ENCODE measurements around the gene SLC25A23.

SLC25A23 gene

GRCh38 chr19:6423499-6424194 lies 35.9 kb downstream of the SLC25A23 start:
- DNase-seq (ENCODE audit: low read depth): peak; percentile 66
- TF ChIP-seq CTCF (conservative IDR thresholded peaks at IDR 0.05; ENCODE audit: low read depth, low read length): no peak
- peak overlapping the region; percentile 85 for H3K4me3 ChIP-seq (ENCODE audit: low read depth, low read length)

- DNase-seq (ENCODE audit: low read depth): no peak
- H3K4me3 ChIP-seq (ENCODE audit: low read depth, low read length): no peak overlapping the region
- TF ChIP-seq CTCF (conservative IDR thresholded peaks at IDR 0.05; ENCODE audit: low read depth, low read length): no peak
Measured at GRCh38 chr19:6421075-6422014, 38.2 kb downstream of the SLC25A23 start.

GRCh38 chr19:6418562-6418932 lies 41.0 kb downstream of the SLC25A23 start:
- no peak for DNase-seq (ENCODE audit: low read depth)
- no peak for TF ChIP-seq CTCF (conservative IDR thresholded peaks at IDR 0.05; ENCODE audit: low read depth, low read length)
- no peak overlapping the region for H3K4me3 ChIP-seq (ENCODE audit: low read depth, low read length)

DNA sequence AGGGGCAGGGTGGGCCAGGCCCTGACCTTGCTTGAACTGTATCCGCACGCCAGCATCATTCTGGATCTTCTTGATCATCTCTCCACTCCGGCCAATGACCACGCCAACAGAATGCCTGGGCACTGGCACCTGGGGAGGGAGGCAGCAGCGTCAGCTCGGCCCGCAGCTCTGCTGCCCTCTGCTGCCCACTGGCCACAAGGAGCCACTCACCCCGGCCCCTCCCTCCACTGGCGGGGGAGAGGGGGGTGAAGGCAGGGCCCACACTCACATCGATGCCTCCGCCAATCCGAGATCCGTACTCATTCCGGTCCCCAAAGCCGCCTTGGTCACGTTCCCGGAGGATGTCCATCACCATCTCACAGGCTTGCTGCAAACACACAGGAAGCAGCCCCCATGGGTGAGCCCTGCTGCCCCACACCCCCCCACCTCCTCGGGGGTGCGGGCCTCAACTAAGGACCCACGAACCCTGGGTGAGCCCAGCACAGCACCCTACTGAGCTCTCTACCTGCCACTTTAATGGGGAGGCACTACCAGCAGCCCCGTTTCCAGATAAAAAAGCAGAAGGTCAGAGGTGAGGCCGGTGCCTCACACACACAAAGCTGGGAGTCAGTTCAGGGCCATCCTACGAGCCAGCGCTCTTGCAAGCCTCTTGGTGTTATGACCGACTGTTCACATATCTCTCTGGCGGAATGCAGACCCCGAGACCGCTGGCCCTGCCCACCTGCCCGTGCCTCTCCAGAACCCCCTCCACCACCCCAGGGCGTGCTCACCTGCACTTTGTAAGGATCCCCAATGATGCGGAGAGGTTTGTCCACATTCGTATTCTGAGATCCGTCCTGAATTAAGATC lies 41.7 kb downstream of the SLC25A23 start:
- DNase-seq (ENCODE audit: low read depth): peak; percentile 19
- no peak overlapping the region for H3K4me3 ChIP-seq (ENCODE audit: low read depth, low read length)
- peak; percentile 54 for TF ChIP-seq CTCF (conservative IDR thresholded peaks at IDR 0.05; ENCODE audit: low read depth, low read length)

DNA sequence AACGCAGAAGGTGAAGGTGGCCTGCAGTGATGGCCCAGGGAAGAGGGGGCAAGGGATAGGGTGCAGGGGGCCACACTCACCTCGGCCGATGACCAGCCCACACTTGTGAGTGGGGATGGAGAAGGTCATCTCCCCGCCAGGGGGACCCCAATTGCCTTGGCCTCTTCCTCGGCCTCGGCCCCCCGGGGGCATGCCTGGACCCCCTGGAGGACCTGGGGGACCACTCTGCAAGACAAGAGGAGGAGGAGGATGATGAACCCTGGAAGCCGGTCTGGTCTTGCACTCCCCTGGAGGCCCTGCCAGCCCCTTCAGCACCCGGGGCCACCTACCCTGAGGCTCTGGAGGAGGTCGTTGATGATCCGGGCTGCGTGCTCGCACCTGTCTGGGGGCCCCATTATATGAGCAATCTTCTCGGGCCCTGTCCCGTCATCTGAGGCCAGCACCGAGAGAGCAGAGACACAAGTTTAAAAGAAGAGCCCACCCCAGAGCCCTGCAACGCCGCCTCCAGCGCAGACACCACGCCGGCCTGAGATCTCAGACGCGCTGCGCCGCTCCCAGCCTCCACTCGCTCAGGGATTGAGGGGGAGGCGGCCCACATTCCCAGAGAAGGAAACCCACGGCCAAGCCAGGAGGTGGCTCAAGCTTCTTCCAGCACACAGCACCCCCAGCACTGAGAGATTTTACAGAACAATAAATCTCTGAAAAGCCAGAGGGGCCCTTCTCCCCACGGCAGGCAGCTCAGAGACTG lies 42.8 kb downstream of the SLC25A23 start:
- no peak for TF ChIP-seq CTCF (conservative IDR thresholded peaks at IDR 0.05; ENCODE audit: low read depth, low read length)
- H3K4me3 ChIP-seq (ENCODE audit: low read depth, low read length): no peak overlapping the region
- no peak for DNase-seq (ENCODE audit: low read depth)

- H3K4me3 ChIP-seq (ENCODE audit: low read depth, low read length): no peak overlapping the region
- TF ChIP-seq CTCF (conservative IDR thresholded peaks at IDR 0.05; ENCODE audit: low read depth, low read length): no peak
- no peak for DNase-seq (ENCODE audit: low read depth)
Measured at GRCh38 chr19:6415591-6416190, 43.9 kb downstream of the SLC25A23 start.

Measured in choroid plexus epithelial cell (primary cell).